Ovary (tissue), 9 donors: ENCODE results near the gene WBP4. TPM values are rescaled to one million over a fixed set of nuclear protein-coding genes. Genes with fewer than 3 reads are reported as not detected.

Experiments
- DNase-seq, 5 donors: peaks; one replicate each; pipeline ENCODE4 v3.0.0-alpha.2; 2019 to 2020
- H3K27ac ChIP-seq, 2 donors: fragments of 200-600 bp; one replicate each; pipeline versions ENCODE4 v1.5.1 to v1.8.0; 2019 to 2022
- H3K27me3 ChIP-seq: fragments of 200-600 bp; one replicate; pipeline ENCODE4 v1.8.0; 2022
- H3K36me3 ChIP-seq: fragments of 200-600 bp; sonication (generic); one replicate; pipeline ENCODE4 v1.5.1; 2019
- H3K4me1 ChIP-seq: one replicate; pipeline ENCODE4 v1.8.1; 2013; ENCODE audit warnings: mild to moderate bottlenecking, moderate library complexity; ENCODE audit not compliant: insufficient read depth
- H3K4me3 ChIP-seq: fragments of 200-600 bp; sonication (generic); one replicate; pipeline ENCODE4 v1.5.1; 2017
- H3K9me3 ChIP-seq, 2 donors: fragments of 200-600 bp in 1 of 2; sonication (generic) in 1 of 2; one replicate each; pipeline versions ENCODE4 v1.5.1 to v1.8.1; 2013 to 2019; ENCODE audit warnings: mild to moderate bottlenecking in 1 of 2, moderate library complexity in 1 of 2
- EP300 ChIP-seq: sonication (generic); formaldehyde crosslinking; IDR thresholded peaks from one replicate; pipeline ENCODE4 v1.6.1; 2017; ENCODE audit warnings: antibody characterized with exemption
- POLR2A ChIP-seq: fragments of 450-650 bp; IDR thresholded peaks from one replicate; pipeline ENCODE4 v1.6.1; 2017; ENCODE audit warnings: antibody characterized with exemption, mild to moderate bottlenecking, moderate library complexity
- WGBS, 3 donors: extraction: QIAGEN DNeasy Blood & Tissue Kit in 1 of 3; methylation state at CpG; one replicate each; pipeline versions ENCODE4 v1.1.5 to v1.1.7; 2013 to 2017; 5-methylcytosine and 5-hydroxymethylcytosine counted together
- intact Hi-C, 4 donors: fragments of 100-400 bp; cut with DNase I; formaldehyde crosslinking; loops; one replicate each; pipeline versions ENCODE4 v1.11.0 to v1.15.1; 2022 to 2023
- polyA plus RNA-seq, 2 donors: library from polyadenylated mRNA; stranded (reverse); fragments of 200-250 nt in 1 of 2; fragments of 350-450 nt in 1 of 2; fragmentation: Illumina TruSeq in 1 of 2; extraction: RNeasy Lipid Tissue Mini Kit (QIAGEN cat#74804) in 1 of 2; gene quantifications; one replicate each; pipeline ENCODE4 v1.2.3, GENCODE V29; 2013 to 2014
- total RNA-seq, 7 donors: library from RNA; depleted of rRNA in 2 of 7; stranded (reverse); fragments of >200 nt in 2 of 7; fragmentation: NEBNext Ultra II Directional in 3 of 7; extraction: Animal tissue kit (Norgen Biotek cat#: 25700) in 3 of 7; gene quantifications; one replicate each; pipeline versions ENCODE4 v1.1.0 to v1.2.4, GENCODE V29; 2016 to 2023
- TF ChIP-seq, protein P1 (sequence below), 3 donors: fragments of 450-650 bp in 2 of 3; fragments of 200-600 bp in 1 of 3; IDR thresholded peaks; one replicate each; pipeline versions ENCODE4 v1.5.1 to v1.8.0; 2016 to 2022; ENCODE audit warnings: antibody characterized with exemption in 3 of 3, mild to moderate bottlenecking in 1 of 3
- donor health status: DM: no; HTN: no; CAD: no; lungs with moderate emphysema.
- donor health status: DM: no; HTN: no; CAD: no.
- donor health status: Bipolar disorder and iron deficiency.
- donor health status: DM: yes; HTN: yes; CAD: no.
- donor health status: DM: no; HTN: no; CAD: no.
- donor health status: DM: yes; HTN: yes; CAD: no.

The WBP4 gene
- total and polyA plus RNA-seq, 9 donors, result 7.5 to 13.2 (median 10.2) TPM

DNA sequence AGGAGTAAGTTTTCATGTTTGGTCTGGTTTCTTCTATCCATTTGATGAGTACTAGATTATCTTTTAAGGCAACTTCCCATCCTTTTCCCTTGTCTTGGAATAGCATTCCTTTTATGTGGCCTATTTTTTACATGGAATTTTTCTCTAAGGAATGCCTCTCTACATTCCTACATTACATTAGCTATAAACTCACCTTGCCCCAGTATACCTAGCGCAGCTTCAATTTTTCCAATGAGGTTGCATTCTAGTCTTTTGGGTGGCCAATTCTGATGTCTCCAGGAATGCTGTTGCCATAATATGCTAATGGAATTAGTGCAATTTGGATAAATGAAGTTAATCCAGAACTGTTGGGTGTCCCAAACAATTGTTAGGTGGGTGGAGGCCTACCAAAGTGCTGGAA lies 37.5 kb downstream of the WBP4 start:
- Histone ChIP-seq H3K4me3 (no peak overlapping the region), H3K36me3 (no peaks in the 10 kb centered on the region), H3K9me3 (no peaks in the 10 kb centered on the region), H3K27ac (no peak overlapping the region), H3K4me1 (no peaks in the 10 kb centered on the region), H3K27me3 (no peaks in the 10 kb centered on the region)
- DNase-seq, result no peak
- TF ChIP-seq POLR2A, result no peak
- no peak for TF ChIP-seq EP300
- TF ChIP-seq, protein P1, sequence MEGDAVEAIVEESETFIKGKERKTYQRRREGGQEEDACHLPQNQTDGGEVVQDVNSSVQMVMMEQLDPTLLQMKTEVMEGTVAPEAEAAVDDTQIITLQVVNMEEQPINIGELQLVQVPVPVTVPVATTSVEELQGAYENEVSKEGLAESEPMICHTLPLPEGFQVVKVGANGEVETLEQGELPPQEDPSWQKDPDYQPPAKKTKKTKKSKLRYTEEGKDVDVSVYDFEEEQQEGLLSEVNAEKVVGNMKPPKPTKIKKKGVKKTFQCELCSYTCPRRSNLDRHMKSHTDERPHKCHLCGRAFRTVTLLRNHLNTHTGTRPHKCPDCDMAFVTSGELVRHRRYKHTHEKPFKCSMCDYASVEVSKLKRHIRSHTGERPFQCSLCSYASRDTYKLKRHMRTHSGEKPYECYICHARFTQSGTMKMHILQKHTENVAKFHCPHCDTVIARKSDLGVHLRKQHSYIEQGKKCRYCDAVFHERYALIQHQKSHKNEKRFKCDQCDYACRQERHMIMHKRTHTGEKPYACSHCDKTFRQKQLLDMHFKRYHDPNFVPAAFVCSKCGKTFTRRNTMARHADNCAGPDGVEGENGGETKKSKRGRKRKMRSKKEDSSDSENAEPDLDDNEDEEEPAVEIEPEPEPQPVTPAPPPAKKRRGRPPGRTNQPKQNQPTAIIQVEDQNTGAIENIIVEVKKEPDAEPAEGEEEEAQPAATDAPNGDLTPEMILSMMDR (IDR thresholded peaks at IDR 0.05), result no peak
- intact Hi-C loops, result no loop called here
- 96 to 97% (median 97%) methylated on average over 1 of the region's 1 CpG for WGBS, 3 donors

DNA sequence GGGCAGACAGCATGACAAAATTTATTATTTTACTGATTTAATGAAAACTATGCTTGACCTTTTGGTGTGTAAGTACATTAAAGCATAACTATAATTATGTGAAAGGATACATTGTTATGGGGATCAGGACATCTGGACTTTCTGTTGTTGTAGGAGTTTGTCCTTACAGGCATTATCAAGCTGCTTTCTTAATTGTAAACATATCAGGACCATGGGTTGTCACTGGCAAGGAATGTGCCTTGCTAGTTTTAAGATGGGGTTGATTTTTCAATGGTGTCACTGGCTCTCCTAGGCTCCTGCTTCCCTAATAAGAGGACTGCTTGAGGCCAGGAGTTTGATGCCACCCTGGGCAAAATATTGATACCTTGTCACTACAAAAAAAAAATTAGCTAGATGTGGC lies 38.7 kb downstream of the WBP4 start:
- DNase-seq, result no peak
- TF ChIP-seq EP300 (no peak), POLR2A (no peak)
- TF ChIP-seq, protein P1 (IDR thresholded peaks at IDR 0.05), result no peak
- Histone ChIP-seq H3K36me3 (no peaks in the 10 kb centered on the region), H3K4me3 (no peak overlapping the region), H3K4me1 (no peaks in the 10 kb centered on the region), H3K27ac (no peak overlapping the region), H3K9me3 (no peaks in the 10 kb centered on the region), H3K27me3 (no peaks in the 10 kb centered on the region)
- intact Hi-C loops, result no loop called here

DNA sequence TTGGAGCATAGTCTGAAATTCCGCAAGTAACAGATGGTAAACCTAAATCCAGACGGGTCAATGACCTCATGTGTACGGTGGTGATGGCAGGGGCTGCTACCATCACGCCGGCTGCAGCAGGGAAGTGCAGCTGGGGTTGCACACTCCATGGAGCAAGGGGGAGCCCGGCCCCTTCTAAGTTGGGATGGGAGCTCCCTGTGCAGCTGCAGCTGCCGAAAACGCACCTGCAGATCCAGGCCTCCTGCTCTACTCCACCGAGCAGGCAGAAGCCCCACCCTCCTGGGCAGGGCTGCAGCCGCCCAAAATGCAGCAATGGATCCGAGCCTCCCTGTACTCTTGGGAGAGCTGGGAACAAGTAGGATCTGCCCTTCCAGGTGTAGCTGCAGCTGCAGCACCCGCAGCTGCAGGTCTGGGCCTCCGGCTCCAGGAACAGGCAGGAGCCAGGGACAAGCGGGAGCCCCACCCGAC lies 45.8 kb downstream of the WBP4 start:
- Histone ChIP-seq H3K4me3 (no peak overlapping the region), H3K4me1 (no peaks in the 10 kb centered on the region), H3K27me3 (no peaks in the 10 kb centered on the region), H3K36me3 (no peaks in the 10 kb centered on the region), H3K9me3 (no peaks in the 10 kb centered on the region), H3K27ac (no peak overlapping the region)
- intact Hi-C loops, result no loop called here
- TF ChIP-seq EP300 (no peak), POLR2A (no peak)
- TF ChIP-seq, protein P1 (IDR thresholded peaks at IDR 0.05), result no peak
- DNase-seq, result no peak
- WGBS, 3 donors, result 83 to 90% (median 85%) methylated on average over 15 of the region's 15 CpGs

DNA sequence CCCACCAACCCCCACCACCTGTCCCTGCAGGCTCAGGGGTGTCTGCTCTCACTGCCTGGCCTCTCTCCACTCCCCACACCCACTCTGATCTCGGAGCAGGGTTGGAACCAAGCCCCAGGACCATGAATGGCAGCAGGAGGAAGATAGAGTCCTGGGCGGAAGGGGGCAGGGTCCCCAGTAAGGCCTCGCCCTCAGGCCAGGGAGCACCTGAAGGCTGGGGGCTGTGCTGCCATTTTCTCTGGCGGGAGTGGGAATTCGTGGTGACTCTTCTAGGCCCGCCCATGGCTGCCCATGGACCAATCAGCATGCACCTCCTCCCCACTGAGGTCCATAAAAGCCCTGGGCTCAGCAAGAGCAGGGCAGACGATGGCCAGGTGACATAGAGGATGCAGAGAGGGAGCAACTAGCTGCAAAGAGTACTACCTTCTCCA lies 46.3 kb downstream of the WBP4 start:
- Histone ChIP-seq H3K4me3 (no peak overlapping the region), H3K27ac (no peak overlapping the region), H3K9me3 (no peaks in the 10 kb centered on the region), H3K27me3 (no peaks in the 10 kb centered on the region), H3K36me3 (no peaks in the 10 kb centered on the region), H3K4me1 (no peaks in the 10 kb centered on the region)
- TF ChIP-seq, protein P1 (IDR thresholded peaks at IDR 0.05), result no peak
- TF ChIP-seq EP300 (no peak), POLR2A (no peak)
- no peak for DNase-seq
- WGBS, 3 donors, result 86 to 88% (median 86%) methylated on average over 7 of the region's 7 CpGs
- intact Hi-C loops, result no loop called here

DNA sequence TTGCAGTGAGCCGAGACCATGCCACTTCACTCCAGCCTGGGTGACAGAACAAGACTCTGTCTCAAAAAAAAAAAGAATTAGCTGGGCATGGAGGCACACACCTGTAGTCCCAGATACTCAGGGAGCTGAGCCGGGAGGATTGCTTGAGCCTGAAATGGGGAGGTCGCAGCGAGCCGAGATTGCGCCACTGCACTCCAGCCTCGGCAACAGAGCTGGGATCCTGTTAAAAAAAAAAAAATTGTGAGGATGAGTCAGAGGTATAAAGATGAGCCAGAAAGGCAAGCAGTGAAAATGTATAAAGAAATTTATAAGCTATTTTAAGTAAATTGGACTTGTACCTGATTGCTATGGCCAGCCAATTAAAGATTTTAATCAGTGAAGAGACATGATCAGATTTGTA lies 50.1 kb downstream of the WBP4 start:
- no peak for DNase-seq

More for the DNA sequence above, 50.1 kb downstream of the WBP4 start:
- H3K4me1 ChIP-seq, result no peaks in the 10 kb centered on the region
- WGBS, 3 donors, result 80 to 87% (median 83%) methylated on average over 7 of the region's 7 CpGs
- H3K36me3 ChIP-seq, result no peaks in the 10 kb centered on the region
- no peak overlapping the region for H3K4me3 ChIP-seq
- intact Hi-C loops, result no loop called here
- H3K27me3 ChIP-seq, result no peaks in the 10 kb centered on the region
- no peak for TF ChIP-seq POLR2A
- TF ChIP-seq, protein P1 (IDR thresholded peaks at IDR 0.05), result no peak
- no peak for TF ChIP-seq EP300
- no peaks in the 10 kb centered on the region for H3K9me3 ChIP-seq
- no peak overlapping the region for H3K27ac ChIP-seq
